K562 (cell line): Measurements from ENCODE around the gene DNAH3. TPM values are rescaled to one million over a fixed set of nuclear protein-coding genes. Genes with fewer than 3 reads are reported as not detected.

Source experiments
- CBX1 ChIP-seq: sonication (generic); IDR thresholded peaks from 2 replicates; pipeline ENCODE4 v1.6.1; 2016; ENCODE audit warnings: antibody characterized with exemption, low read depth, mild to moderate bottlenecking
- DNMT1 ChIP-seq: fragments of 450-650 bp; IDR thresholded peaks from 2 replicates; pipeline ENCODE4 v1.6.1; 2016; ENCODE audit warnings: antibody characterized with exemption, mild to moderate bottlenecking
- E2F5 ChIP-seq: sonication (generic); formaldehyde crosslinking; IDR thresholded peaks from 2 replicates; pipeline ENCODE4 v1.8.0; 2022; ENCODE audit warnings: mild to moderate bottlenecking, missing genetic modification reagents
- ELF1 ChIP-seq: fragments of 200-800 bp; sonication (Bioruptor generic); IDR thresholded peaks from 2 replicates; pipeline ENCODE4 v1.6.1; 2016; ENCODE audit warnings: missing genetic modification characterization, missing compliant biosample characterization
- HMG20B ChIP-seq: fragments of 250-450 bp; sonication (Bioruptor Pico); IDR thresholded peaks from 2 replicates; pipeline ENCODE4 v1.5.0; 2021; ENCODE audit warnings: mild to moderate bottlenecking
- ILF3 ChIP-seq: fragments of 450-650 bp; IDR thresholded peaks from 2 replicates; pipeline ENCODE4 v1.6.1; 2018; ENCODE audit warnings: antibody characterized with exemption, mild to moderate bottlenecking, moderate library complexity, borderline replicate concordance
- JUN ChIP-seq, 2 experiments: sonication (generic) in 1 of 2; formaldehyde crosslinking in 1 of 2; IDR thresholded peaks; 2 replicates each; pipeline versions ENCODE4 v1.6.1 to v1.8.0; 2012 to 2022; ENCODE audit warnings: borderline replicate concordance in 2 of 2, mild to moderate bottlenecking in 2 of 2, improper control_type of control experiment in 1 of 2, low read depth in 1 of 2, low read length in 1 of 2, missing genetic modification reagents in 1 of 2
- JUNB ChIP-seq: fragments of 450-650 bp; formaldehyde crosslinking; conservative IDR thresholded peaks from 2 replicates; pipeline ENCODE4 v1.4.0; 2020; ENCODE audit warnings: mild to moderate bottlenecking
- MTA1 ChIP-seq: fragments of 450-650 bp; IDR thresholded peaks from 2 replicates; pipeline ENCODE4 v1.6.1; 2017; ENCODE audit warnings: borderline replicate concordance
- NCOA2 ChIP-seq, 2 experiments: fragments of 450-650 bp; IDR thresholded peaks; 2 replicates each; pipeline ENCODE4 v1.6.1; 2018; ENCODE audit warnings: mild to moderate bottlenecking in 2 of 2, moderate library complexity in 1 of 2; ENCODE audit not compliant: partially characterized antibody in 2 of 2
- PATZ1 ChIP-seq: fragments of 250-450 bp; sonication (Bioruptor Pico); IDR thresholded peaks from 2 replicates; pipeline ENCODE4 v1.5.0; 2020; ENCODE audit warnings: mild to moderate bottlenecking, borderline replicate concordance
- RBM25 ChIP-seq: fragments of 200-400 bp; formaldehyde crosslinking; IDR thresholded peaks from 2 replicates; pipeline ENCODE4 v1.6.1; 2018; ENCODE audit warnings: low read length, low read depth, moderate library complexity; ENCODE audit not compliant: severe bottlenecking
- SMARCA5 ChIP-seq: fragments of 450-650 bp; IDR thresholded peaks from 2 replicates; pipeline ENCODE4 v1.6.1; 2016
- SMARCC2 ChIP-seq: fragments of 450-650 bp; IDR thresholded peaks from 2 replicates; pipeline ENCODE4 v1.6.1; 2017; ENCODE audit warnings: antibody characterized with exemption, moderate library complexity, mild to moderate bottlenecking, low read depth
- SRSF3 ChIP-seq: fragments of 200-400 bp; formaldehyde crosslinking; IDR thresholded peaks from 2 replicates; pipeline ENCODE4 v1.6.1; 2016; ENCODE audit warnings: mild to moderate bottlenecking, low read length, moderate library complexity; ENCODE audit not compliant: insufficient read depth
- WHSC1 ChIP-seq: IDR thresholded peaks from one replicate; pipeline ENCODE4 v1.6.1; 2012; ENCODE audit warnings: low read length, control low read depth, inconsistent platforms
- XRCC4 ChIP-seq: IDR thresholded peaks from one replicate; pipeline ENCODE4 v1.6.1; 2011; ENCODE audit not compliant: insufficient read depth, insufficient read length; ENCODE audit errors: extremely low read depth
- ZNF431 ChIP-seq: sonication (generic); formaldehyde crosslinking; IDR thresholded peaks from 2 replicates; pipeline ENCODE4 v1.8.0; 2022; ENCODE audit warnings: mild to moderate bottlenecking, missing genetic modification reagents
- ZNF436 ChIP-seq: fragments of 250-450, 450-650 bp; sonication (Bioruptor Pico); formaldehyde crosslinking; IDR thresholded peaks from 2 replicates; pipeline ENCODE4 v1.7.0; 2020; ENCODE audit warnings: mild to moderate bottlenecking
- ZNF644 ChIP-seq: fragments of 200-800 bp; sonication (Bioruptor generic); IDR thresholded peaks from 2 replicates; pipeline ENCODE4 v1.6.1; 2016; ENCODE audit warnings: low read depth, missing genetic modification characterization, missing compliant biosample characterization
- polyA plus RNA-seq, 8 experiments: library from polyadenylated mRNA; depleted of rRNA in 4 of 8; stranded (reverse) in 5 of 8; unstranded in 3 of 8; fragments of >200 nt; fragmentation: Nextera tagmentation in 2 of 8; fragmentation: Illumina TruSeq in 1 of 8; extraction: Ambion mirVana in 2 of 8; extraction: Trizol in 1 of 8; gene quantifications; 2 replicates each; pipeline versions ENCODE4 v1.2.1 to v1.2.3, GENCODE V29; 2011 to 2014; ENCODE audit warnings: inconsistent platforms in 1 of 8, missing spikeins in 1 of 8
- total RNA-seq, 7 experiments: library from RNA; depleted of rRNA in 6 of 7; stranded (reverse); fragments of >200 nt in 6 of 7; fragmentation: Illumina TruSeq in 2 of 7; extraction: Trizol in 2 of 7; gene quantifications; 2 replicates each; pipeline versions ENCODE4 v1.2.1 to v1.2.3, GENCODE V29; 2011 to 2021; ENCODE audit warnings: low replicate concordance in 1 of 7
- TF ChIP-seq, protein P1 (sequence below): sonication (generic); formaldehyde crosslinking; IDR thresholded peaks from 2 replicates; pipeline ENCODE4 v1.8.1; 2023; ENCODE audit warnings: mild to moderate bottlenecking, missing genetic modification reagents
- TF ChIP-seq, protein P2 (sequence below), 3 experiments: fragments of 200-800 bp in 1 of 3; sonication (Bioruptor generic) in 1 of 3; sonication (generic) in 1 of 3; formaldehyde crosslinking in 1 of 3; IDR thresholded peaks; 2 replicates each; pipeline versions ENCODE4 v1.6.1 to v1.8.0; 2016 to 2022; ENCODE audit warnings: mild to moderate bottlenecking in 2 of 3, missing compliant biosample characterization in 2 of 3, missing genetic modification characterization in 2 of 3, missing genetic modification reagents in 1 of 3

The DNAH3 gene
- total and polyA plus RNA-seq, 9 of the 15 experiments (the other 6 are each of a cell fraction or from before 2014, with no cell fraction given), result 0.32 to 0.84 (median 0.44) TPM

DNA sequence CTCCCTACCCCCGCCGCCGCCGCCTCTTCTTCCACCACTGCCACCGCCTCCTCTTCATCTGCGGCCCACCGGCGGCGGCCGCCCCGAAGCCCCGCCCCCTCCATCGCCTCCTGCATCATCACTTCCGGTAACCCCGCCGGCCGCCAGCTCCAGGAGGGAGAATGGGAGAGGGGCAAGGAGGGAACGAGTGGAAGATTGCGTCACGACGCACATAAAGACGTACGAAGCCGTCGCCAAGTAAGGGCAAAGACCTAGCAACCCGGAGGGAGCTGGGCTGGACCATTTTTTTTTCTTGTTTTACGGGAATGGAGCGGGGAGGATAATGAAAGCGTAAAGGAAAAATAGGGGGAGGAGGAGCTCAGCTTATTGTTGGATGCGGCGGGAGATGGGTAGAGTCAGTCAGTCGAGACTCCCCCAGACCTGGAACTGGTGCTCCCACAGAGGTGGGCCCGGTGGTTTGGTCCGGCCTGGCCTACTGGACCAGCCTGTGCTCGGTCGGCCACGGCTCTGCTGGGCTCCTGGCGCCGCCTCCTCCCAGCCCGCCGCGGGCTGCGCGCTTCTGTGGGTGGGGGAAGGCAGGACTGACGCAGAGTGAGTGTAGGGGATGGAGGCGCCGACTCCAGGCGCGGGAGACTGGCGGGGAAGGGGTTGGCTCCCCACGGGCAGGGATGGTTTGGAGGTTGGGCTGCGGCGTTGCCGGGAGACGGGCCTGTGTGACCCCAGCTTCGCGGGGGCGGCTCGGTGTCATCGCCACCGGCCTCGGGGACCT is 250.2 kb downstream of the DNAH3 start, which contains the start of the genes DCUN1D3 and LYRM1 (continued):
- TF ChIP-seq PATZ1 (CRISPR knock-in tag) (no peak), ELF1 (peak; percentile 82), NCOA2 (IDR thresholded peaks at IDR 0.05; ENCODE audit: partially characterized antibody in 2 of 2) (no peak), RBM25 (no peak), JUNB (CRISPR knock-in tag) (no peak; the same call in 1 of the 2 replicates), SRSF3 (no peak), ZNF436 (no peak), MTA1 (peak; percentile 50; the same call in 1 of the 2 replicates), SMARCA5 (no peak), ZNF644 (tag) (no peak), DNMT1 (no peak), E2F5 (CRISPR knock-in tag) (no peak), WHSC1 (no peak), JUN (IDR thresholded peaks at IDR 0.05; ENCODE audit: borderline replicate concordance, low read depth, low read length) (peak; percentile 14; the same call in 1 of the 2 replicates), JUN (CRISPR knock-in tag; IDR thresholded peaks at IDR 0.05; ENCODE audit: borderline replicate concordance) (no peak), XRCC4 (no peak), HMG20B (CRISPR knock-in tag) (no peak), SMARCC2 (no peak), ILF3 (no peak), ZNF431 (no peak), CBX1 (0 out of 2 replicates have a peak, but pooled peaks have one; percentile 37)
- TF ChIP-seq, protein P1, sequence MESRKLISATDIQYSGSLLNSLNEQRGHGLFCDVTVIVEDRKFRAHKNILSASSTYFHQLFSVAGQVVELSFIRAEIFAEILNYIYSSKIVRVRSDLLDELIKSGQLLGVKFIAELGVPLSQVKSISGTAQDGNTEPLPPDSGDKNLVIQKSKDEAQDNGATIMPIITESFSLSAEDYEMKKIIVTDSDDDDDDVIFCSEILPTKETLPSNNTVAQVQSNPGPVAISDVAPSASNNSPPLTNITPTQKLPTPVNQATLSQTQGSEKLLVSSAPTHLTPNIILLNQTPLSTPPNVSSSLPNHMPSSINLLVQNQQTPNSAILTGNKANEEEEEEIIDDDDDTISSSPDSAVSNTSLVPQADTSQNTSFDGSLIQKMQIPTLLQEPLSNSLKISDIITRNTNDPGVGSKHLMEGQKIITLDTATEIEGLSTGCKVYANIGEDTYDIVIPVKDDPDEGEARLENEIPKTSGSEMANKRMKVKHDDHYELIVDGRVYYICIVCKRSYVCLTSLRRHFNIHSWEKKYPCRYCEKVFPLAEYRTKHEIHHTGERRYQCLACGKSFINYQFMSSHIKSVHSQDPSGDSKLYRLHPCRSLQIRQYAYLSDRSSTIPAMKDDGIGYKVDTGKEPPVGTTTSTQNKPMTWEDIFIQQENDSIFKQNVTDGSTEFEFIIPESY (CRISPR knock-in tag), result no peak
- TF ChIP-seq, protein P2, sequence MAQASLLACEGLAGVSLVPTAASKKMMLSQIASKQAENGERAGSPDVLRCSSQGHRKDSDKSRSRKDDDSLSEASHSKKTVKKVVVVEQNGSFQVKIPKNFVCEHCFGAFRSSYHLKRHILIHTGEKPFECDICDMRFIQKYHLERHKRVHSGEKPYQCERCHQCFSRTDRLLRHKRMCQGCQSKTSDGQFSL (CRISPR knock-in tag; IDR thresholded peaks at IDR 0.05), result no peak; the same call in 1 of the 2 replicates
- TF ChIP-seq, protein P2 (tag; IDR thresholded peaks at IDR 0.05), result no peak
